Forelimb muscle (tissue), 1 donor: ENCODE measurements around the gene SLC17A9. TPM values are rescaled to one million over a fixed set of nuclear protein-coding genes. Genes with fewer than 3 reads are reported as not detected.
"Not testable (repeated sequence)": the region's sequence is repeated elsewhere in the genome, so short reads cannot be mapped to it uniquely, and the experiment has no call there.

Experiments used
- DNase-seq: peaks from one replicate; pipeline ENCODE4 v3.0.0-alpha.2; 2013; ENCODE audit warnings: low read depth
- polyA plus RNA-seq: library from polyadenylated mRNA; unstranded; fragments of 120-200 nt; gene quantifications from one replicate; pipeline ENCODE4 v1.2.1, GENCODE V29; 2013; ENCODE audit not compliant: insufficient read length

SLC17A9 gene
- polyA plus RNA-seq, 1 donor = 0.54 TPM

GRCh38 chr20:62956387-62957135 is 4.1 kb downstream of the SLC17A9 start:
- no peak for DNase-seq

- DNase-seq = no peak
These were observed 4.9 kb downstream of the SLC17A9 start for GRCh38 chr20:62957136-62958117.

DNA sequence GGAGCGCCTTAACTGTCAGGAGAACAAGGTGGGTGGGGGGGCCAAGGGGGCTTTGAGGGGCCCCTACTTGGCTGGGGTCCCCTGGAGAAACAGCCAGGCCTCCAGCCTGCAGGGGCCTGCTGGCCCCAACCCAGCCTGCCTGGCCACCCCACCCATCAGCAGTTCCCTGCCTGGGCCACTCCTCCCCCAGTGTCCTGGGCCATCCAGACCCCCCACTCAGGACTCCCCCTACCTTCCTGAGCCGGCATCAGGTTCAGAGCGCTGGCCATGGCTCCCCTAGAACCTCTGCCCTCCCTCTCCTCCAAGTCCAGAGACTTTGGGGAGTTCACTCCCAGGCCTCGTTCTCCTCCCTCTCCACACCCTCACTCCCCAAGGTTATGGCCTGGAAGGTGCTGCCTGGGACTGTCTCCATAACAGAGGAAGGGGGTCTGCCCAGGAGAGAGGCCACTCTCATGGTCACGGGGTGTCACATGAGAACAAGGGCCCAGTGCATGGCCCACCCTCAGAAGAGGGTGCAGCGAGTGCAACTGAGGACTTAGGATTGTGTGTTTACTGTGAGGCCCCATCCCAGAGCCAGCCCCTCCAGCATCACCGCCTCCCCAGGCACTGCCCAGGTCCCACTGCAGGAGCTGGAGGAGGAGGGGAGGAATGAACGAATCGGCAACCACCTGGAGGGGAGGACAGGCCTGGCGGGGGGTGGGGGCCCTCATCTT is 6.0 kb downstream of the SLC17A9 start:
- DNase-seq = no peak

DNA sequence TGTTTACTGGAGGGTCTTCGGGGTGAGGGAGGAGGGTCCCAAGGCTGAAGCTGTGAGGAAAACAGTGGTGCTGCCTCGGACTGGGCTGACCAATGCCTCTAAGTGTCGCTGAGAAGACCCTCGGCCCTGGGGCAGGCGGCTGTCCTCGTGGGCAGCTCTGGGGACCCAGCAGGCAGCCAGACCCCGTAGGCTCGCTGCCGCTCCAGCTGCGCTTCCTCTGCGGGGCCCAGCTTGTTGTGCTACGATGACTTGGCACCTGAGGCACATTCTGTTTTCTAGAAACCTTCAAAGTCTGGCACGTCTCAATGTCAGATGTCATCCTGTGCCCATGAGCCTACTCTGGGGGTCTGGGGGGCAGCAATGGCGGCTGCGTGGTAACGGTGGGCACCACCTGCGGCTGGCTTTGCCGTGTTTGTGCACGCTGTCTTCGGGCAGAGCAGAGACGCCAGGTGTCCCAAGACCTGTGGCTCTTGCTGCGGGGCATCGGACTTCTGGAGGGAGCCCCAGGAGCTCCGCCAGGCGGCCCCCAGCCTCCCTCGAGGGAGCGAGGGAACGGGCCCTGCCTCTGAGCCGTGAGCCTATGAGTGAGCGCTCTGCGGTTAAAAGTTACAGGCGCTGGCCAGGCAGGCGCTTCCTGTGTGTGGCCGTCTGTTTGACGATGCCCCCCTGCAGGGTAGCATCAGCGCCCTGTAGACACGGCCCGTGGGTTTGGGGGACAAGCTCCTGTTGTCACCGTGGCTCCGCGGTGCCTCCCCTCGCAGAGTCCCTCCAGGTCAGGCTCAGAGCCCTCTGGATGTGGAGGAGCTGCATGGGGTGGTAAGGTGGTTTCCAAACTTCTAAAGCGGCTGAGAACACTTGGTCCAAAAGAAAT is 6.8 kb downstream of the SLC17A9 start:
- DNase-seq = no peak

GRCh38 chr20:62959998-62960436 is 7.5 kb downstream of the SLC17A9 start:
- no peak for DNase-seq

- DNase-seq = not testable (repeated sequence)
These were observed 8.2 kb downstream of the SLC17A9 start for GRCh38 chr20:62960446-62961309.

DNA sequence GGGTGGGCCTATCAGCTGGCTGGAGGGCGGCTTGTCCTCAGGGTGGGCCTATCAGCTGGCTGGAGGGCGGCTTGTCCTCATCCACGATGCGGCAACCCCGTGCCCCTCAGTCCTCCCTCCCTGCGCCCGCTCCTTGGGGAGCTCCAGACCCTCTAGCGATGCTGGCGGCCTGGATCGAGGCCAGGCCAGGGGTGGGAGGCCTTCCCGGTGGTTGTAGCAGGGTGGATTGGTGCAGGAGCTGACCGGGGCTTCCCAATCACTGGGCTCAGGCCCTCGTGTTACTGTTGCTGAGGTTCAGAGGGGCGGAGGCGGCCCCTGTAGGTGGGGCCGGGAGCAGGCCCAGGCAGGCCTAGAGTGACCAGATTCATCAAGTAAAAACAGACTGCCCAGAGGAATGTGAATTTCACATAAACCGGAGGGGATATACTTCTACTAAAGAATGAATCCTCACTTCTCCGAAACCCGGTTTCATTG is 8.8 kb downstream of the SLC17A9 start:
- DNase-seq = no peak

- DNase-seq = no peak
These were observed 9.3 kb downstream of the SLC17A9 start for GRCh38 chr20:62961799-62962198.

DNA sequence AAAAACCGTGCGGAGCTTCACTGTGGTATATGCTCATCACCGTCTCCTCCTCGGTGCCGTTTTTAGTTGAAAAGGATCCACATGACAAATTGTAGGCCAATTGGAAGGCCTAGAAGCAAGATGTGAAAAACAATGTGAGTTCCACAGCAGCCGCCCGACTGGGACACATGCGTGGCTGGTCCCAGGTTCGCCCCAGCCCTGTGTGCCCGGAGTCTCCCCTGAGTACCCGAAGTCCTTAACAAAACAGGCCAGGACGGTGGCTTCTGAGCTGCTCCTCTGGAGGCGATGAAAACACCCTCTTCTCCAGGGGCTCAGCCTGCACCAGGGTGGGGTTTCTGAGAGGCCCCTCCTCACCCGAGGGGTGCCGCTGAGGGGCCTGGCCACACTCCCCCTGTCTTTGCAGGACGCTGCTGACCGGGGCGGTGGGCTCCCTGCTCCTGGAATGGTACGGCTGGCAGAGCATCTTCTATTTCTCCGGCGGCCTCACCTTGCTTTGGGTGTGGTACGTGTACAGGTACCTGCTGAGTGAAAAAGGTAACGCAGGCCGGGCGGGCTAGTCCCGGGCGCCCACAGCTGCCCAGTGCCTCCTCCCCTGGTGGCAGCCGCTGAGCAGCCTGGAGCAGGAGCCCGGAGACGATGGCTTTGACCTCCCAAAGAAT is 9.8 kb downstream of the SLC17A9 start:
- no peak for DNase-seq

- no peak for DNase-seq
These were observed 10.5 kb downstream of the SLC17A9 start for GRCh38 chr20:62962891-62963613.

GRCh38 chr20:62963614-62964397 is 11.3 kb downstream of the SLC17A9 start:
- DNase-seq = no peak

GRCh38 chr20:62964700-62965099 is 12.2 kb downstream of the SLC17A9 start:
- DNase-seq = no peak

- DNase-seq = no peak
These were observed 12.9 kb downstream of the SLC17A9 start for GRCh38 chr20:62965363-62965771.

DNA sequence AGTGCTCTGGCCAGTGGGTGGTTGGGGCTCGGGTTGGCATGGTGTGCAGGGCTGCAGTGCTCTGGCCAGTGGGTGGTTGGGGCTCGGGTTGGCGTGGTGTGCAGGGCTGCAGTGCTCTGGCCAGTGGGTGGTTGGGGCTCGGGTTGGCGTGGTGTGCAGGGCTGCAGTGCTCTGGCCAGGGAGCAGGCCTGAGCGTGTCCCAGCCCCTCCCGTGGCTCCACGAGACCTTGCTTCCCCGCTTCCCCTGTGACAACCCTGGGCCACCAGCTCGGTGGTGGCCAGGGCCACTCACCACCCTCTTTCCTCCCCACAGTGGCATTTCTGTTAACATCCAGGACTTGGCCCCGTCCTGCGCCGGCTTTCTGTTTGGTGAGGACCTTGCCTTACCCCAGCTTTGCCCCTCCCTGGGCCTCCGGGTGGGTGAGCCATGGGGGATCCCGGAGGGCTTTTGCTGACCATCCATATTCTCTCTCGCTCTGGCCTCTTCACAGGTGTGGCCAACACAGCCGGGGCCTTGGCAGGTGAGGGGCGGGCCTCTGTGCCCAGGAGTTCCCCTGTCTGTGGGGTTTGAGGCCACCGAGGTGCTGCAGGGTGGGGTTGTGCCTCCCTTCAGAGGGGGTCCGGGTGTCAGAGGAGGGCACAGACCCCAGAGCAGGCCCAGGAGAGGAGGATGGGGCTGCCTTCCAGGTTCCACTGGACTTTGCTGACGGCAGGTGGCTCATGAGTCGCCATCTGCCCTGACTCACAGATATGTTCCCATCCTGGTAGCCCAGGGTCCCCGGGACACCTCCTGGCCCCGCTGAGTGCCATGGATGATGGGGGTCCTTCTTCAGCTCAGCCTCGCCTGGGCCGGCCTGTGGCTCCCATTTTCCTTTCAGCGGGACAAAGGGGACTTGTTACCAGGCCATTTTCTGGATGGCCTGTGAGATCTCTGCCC is 14.0 kb downstream of the SLC17A9 start:
- DNase-seq = no peak

GRCh38 chr20:62967149-62967501 is 14.6 kb downstream of the SLC17A9 start:
- no peak for DNase-seq

GRCh38 chr20:62967628-62968351 is 15.3 kb downstream of the SLC17A9 start:
- no peak for DNase-seq
